Measurements from ENCODE around the gene ATXN1. TPM values are rescaled to one million over a fixed set of nuclear protein-coding genes. Genes with fewer than 3 reads are reported as not detected.
"Not testable (repeated sequence)": the region's sequence is repeated elsewhere in the genome, so short reads cannot be mapped to it uniquely, and the experiment has no call there.

Gene ATXN1
- total RNA-seq, 2 donors from 2014 or later: 41.0 to 115 TPM

GRCh38 chr6:16649241-16649640 is 112.0 kb downstream of the ATXN1 start:
- H3K27me3 Mint-ChIP-seq: no peaks in the 10 kb centered on the region
- peaks cover 80% of the 10 kb centered on the region for H3K36me3 Mint-ChIP-seq (ENCODE audit: low read depth)
- ATAC-seq (replicated peaks): no peak
- no peaks in the 10 kb centered on the region for H3K9me3 Mint-ChIP-seq
- H3K4me3 Mint-ChIP-seq: no peak overlapping the region
- peaks cover 27% of the 10 kb centered on the region for H3K4me1 Mint-ChIP-seq
- no peak overlapping the region for H3K27ac Mint-ChIP-seq

- ATAC-seq (replicated peaks): no peak
Observed at GRCh38 chr6:16648003-16648402, 113.3 kb downstream of the ATXN1 start.

GRCh38 chr6:16647422-16647821 is 113.8 kb downstream of the ATXN1 start:
- H3K27ac Mint-ChIP-seq: no peak overlapping the region
- H3K36me3 Mint-ChIP-seq (ENCODE audit: low read depth): peaks cover 81% of the 10 kb centered on the region
- H3K27me3 Mint-ChIP-seq: no peaks in the 10 kb centered on the region
- H3K4me1 Mint-ChIP-seq: peaks cover 16% of the 10 kb centered on the region
- H3K4me3 Mint-ChIP-seq: no peak overlapping the region
- no peak for ATAC-seq (replicated peaks)
- H3K9me3 Mint-ChIP-seq: no peaks in the 10 kb centered on the region

More at GRCh38 chr6:16648003-16648402, 113.3 kb downstream of the ATXN1 start:
- Mint-ChIP-seq H3K36me3 (ENCODE audit: low read depth) (peaks cover 81% of the 10 kb centered on the region), H3K27ac (no peak overlapping the region), H3K4me1 (peaks cover 20% of the 10 kb centered on the region), H3K27me3 (no peaks in the 10 kb centered on the region), H3K9me3 (no peaks in the 10 kb centered on the region), H3K4me3 (no peak overlapping the region)

- Mint-ChIP-seq H3K9me3 (no peaks in the 10 kb centered on the region), H3K36me3 (ENCODE audit: low read depth) (peaks cover 79% of the 10 kb centered on the region), H3K27ac (no peak overlapping the region), H3K4me3 (no peak overlapping the region), H3K27me3 (no peaks in the 10 kb centered on the region), H3K4me1 (peaks cover 19% of the 10 kb centered on the region)
- no peak for ATAC-seq (replicated peaks)
Observed at GRCh38 chr6:16644540-16645250, 116.6 kb downstream of the ATXN1 start.

GRCh38 chr6:16639684-16640480 is 121.4 kb downstream of the ATXN1 start:
- peaks cover 78% of the 10 kb centered on the region for H3K36me3 Mint-ChIP-seq (ENCODE audit: low read depth)
- no peaks in the 10 kb centered on the region for H3K9me3 Mint-ChIP-seq
- H3K27me3 Mint-ChIP-seq: no peaks in the 10 kb centered on the region
- peak overlapping the region; percentile 27 for H3K4me3 Mint-ChIP-seq
- peak; percentile 34 for ATAC-seq (replicated peaks)
- H3K27ac Mint-ChIP-seq: no peak overlapping the region
- H3K4me1 Mint-ChIP-seq: peaks cover 29% of the 10 kb centered on the region

- Mint-ChIP-seq H3K27me3 (no peaks in the 10 kb centered on the region), H3K4me3 (no peak overlapping the region), H3K4me1 (peaks cover 34% of the 10 kb centered on the region), H3K9me3 (no peaks in the 10 kb centered on the region), H3K27ac (no peak overlapping the region), H3K36me3 (ENCODE audit: low read depth) (peaks cover 66% of the 10 kb centered on the region)
- no peak for ATAC-seq (replicated peaks)
Observed at GRCh38 chr6:16637635-16638034, 123.6 kb downstream of the ATXN1 start.

- peak overlapping the region; percentile 6 for H3K4me3 Mint-ChIP-seq
- ATAC-seq (replicated peaks): peak; percentile 80
- H3K27ac Mint-ChIP-seq: no peak overlapping the region
- H3K36me3 Mint-ChIP-seq (ENCODE audit: low read depth): peaks cover 66% of the 10 kb centered on the region
- peaks cover 30% of the 10 kb centered on the region for H3K4me1 Mint-ChIP-seq
- no peaks in the 10 kb centered on the region for H3K27me3 Mint-ChIP-seq
- no peaks in the 10 kb centered on the region for H3K9me3 Mint-ChIP-seq
Observed at GRCh38 chr6:16635810-16636602, 125.3 kb downstream of the ATXN1 start.

GRCh38 chr6:16635291-16635809 is 125.9 kb downstream of the ATXN1 start:
- Mint-ChIP-seq H3K27ac (no peak overlapping the region), H3K4me1 (peaks cover 25% of the 10 kb centered on the region), H3K4me3 (no peak overlapping the region), H3K9me3 (no peaks in the 10 kb centered on the region), H3K36me3 (ENCODE audit: low read depth) (peaks cover 65% of the 10 kb centered on the region), H3K27me3 (no peaks in the 10 kb centered on the region)
- ATAC-seq (replicated peaks): no peak

- Mint-ChIP-seq H3K36me3 (ENCODE audit: low read depth) (peaks cover 64% of the 10 kb centered on the region), H3K4me3 (no peak overlapping the region), H3K9me3 (no peaks in the 10 kb centered on the region), H3K27me3 (no peaks in the 10 kb centered on the region), H3K4me1 (peaks cover 25% of the 10 kb centered on the region), H3K27ac (no peak overlapping the region)
- no peak for ATAC-seq (replicated peaks)
Observed at GRCh38 chr6:16634855-16635254, 126.4 kb downstream of the ATXN1 start.

- no peaks in the 10 kb centered on the region for H3K9me3 Mint-ChIP-seq
- no peaks in the 10 kb centered on the region for H3K27me3 Mint-ChIP-seq
- no peak overlapping the region for H3K4me3 Mint-ChIP-seq
- no peak overlapping the region for H3K27ac Mint-ChIP-seq
- peaks cover 25% of the 10 kb centered on the region for H3K4me1 Mint-ChIP-seq
- no peak for ATAC-seq (replicated peaks)
- peaks cover 59% of the 10 kb centered on the region for H3K36me3 Mint-ChIP-seq (ENCODE audit: low read depth)
Observed at GRCh38 chr6:16633961-16634360, 127.3 kb downstream of the ATXN1 start.

- Mint-ChIP-seq H3K4me1 (peaks cover 25% of the 10 kb centered on the region), H3K27me3 (no peaks in the 10 kb centered on the region), H3K36me3 (ENCODE audit: low read depth) (peaks cover 59% of the 10 kb centered on the region), H3K9me3 (no peaks in the 10 kb centered on the region), H3K4me3 (no peak overlapping the region), H3K27ac (no peak overlapping the region)
- no peak for ATAC-seq (replicated peaks)
Observed at GRCh38 chr6:16633465-16633864, 127.8 kb downstream of the ATXN1 start.

GRCh38 chr6:16632101-16632500 is 129.2 kb downstream of the ATXN1 start:
- no peaks in the 10 kb centered on the region for H3K27me3 Mint-ChIP-seq
- no peaks in the 10 kb centered on the region for H3K9me3 Mint-ChIP-seq
- peaks cover 60% of the 10 kb centered on the region for H3K36me3 Mint-ChIP-seq (ENCODE audit: low read depth)
- peak overlapping the region; percentile 39 for H3K27ac Mint-ChIP-seq
- no peak for ATAC-seq (replicated peaks)
- no peak overlapping the region for H3K4me3 Mint-ChIP-seq
- H3K4me1 Mint-ChIP-seq: peaks cover 25% of the 10 kb centered on the region

- Mint-ChIP-seq H3K9me3 (no peaks in the 10 kb centered on the region), H3K27me3 (no peaks in the 10 kb centered on the region), H3K27ac (no peak overlapping the region), H3K4me1 (peaks cover 12% of the 10 kb centered on the region), H3K36me3 (ENCODE audit: low read depth) (peaks cover 52% of the 10 kb centered on the region), H3K4me3 (no peak overlapping the region)
- no peak for ATAC-seq (replicated peaks)
Observed at GRCh38 chr6:16630026-16630643, 131.1 kb downstream of the ATXN1 start.

GRCh38 chr6:16628580-16628979 is 132.7 kb downstream of the ATXN1 start:
- not testable (repeated sequence) for H3K27me3 Mint-ChIP-seq; H3K27ac Mint-ChIP-seq; H3K4me3 Mint-ChIP-seq; H3K9me3 Mint-ChIP-seq; H3K4me1 Mint-ChIP-seq; ATAC-seq (replicated peaks)
- peaks cover 58% of the 10 kb centered on the region for H3K36me3 Mint-ChIP-seq (ENCODE audit: low read depth)
